PC-3 (cell line): Measurements from ENCODE around the gene MAD1L1. TPM values are rescaled to one million over a fixed set of nuclear protein-coding genes. Genes with fewer than 3 reads are reported as not detected.

Source experiments
- ATAC-seq: fragments of 200-7000 bp; cut with Tn5 transposase; 2 replicates; pipeline ENCODE4 v1.9.1; 2020; ENCODE audit warnings: mild to moderate bottlenecking, moderate library complexity
- BruUV-seq: library from RNA; stranded (reverse); fragments of 400-500 nt; replicated peaks from 2 replicates; lab custom pipeline; 2021; lab: Mats Ljungman, UMichigan
- CTCF ChIA-PET: fragments of 300-600 bp; sonication (Branson Sonifier 250); formaldehyde crosslinking; loops from one replicate; lab custom pipeline; 2022; ENCODE audit warnings: antibody characterized with exemption; lab: Charles Lee
- POLR2A ChIA-PET: fragments of 300-600 bp; sonication (Branson Sonifier 250); formaldehyde crosslinking; loops from one replicate; lab custom pipeline; 2022; ENCODE audit warnings: antibody characterized with exemption; ENCODE audit not compliant: unreplicated experiment; lab: Charles Lee
- DNase-seq: peaks from one replicate; pipeline ENCODE4 v3.0.0-alpha.2; 2015
- H2AFZ ChIP-seq: fragments of 300-600 bp; sonication (generic); 2 replicates; pipeline ENCODE4 v1.6.0; 2016; ENCODE audit warnings: antibody characterized with exemption, low read length
- H3F3A ChIP-seq: fragments of 300-600 bp; sonication (generic); one replicate; pipeline ENCODE4 v1.6.0; 2017; ENCODE audit warnings: antibody characterized with exemption, low read length, control low read depth, mild to moderate bottlenecking; ENCODE audit not compliant: unreplicated experiment
- H3K27ac ChIP-seq: fragments of 300-600 bp; sonication (generic); 2 replicates; pipeline ENCODE4 v1.5.1; 2016; ENCODE audit warnings: mild to moderate bottlenecking, low read length
- H3K27me3 ChIP-seq: fragments of 300-600 bp; sonication (generic); 2 replicates; pipeline ENCODE4 v1.6.1; 2016; ENCODE audit warnings: low read length, mixed read lengths
- H3K36me3 ChIP-seq: fragments of 300-600 bp; sonication (generic); 2 replicates; pipeline ENCODE4 v1.6.1; 2016; ENCODE audit warnings: low read depth, mixed run types, low read length, mixed read lengths
- H3K4me1 ChIP-seq: fragments of 300-600 bp; sonication (generic); 2 replicates; pipeline ENCODE4 v1.5.1; 2016; ENCODE audit warnings: low read length; ENCODE audit not compliant: insufficient read depth
- H3K4me2 ChIP-seq: fragments of 300-600 bp; sonication (generic); 2 replicates; pipeline ENCODE4 v1.6.0; 2016; ENCODE audit warnings: low read length
- H3K4me3 ChIP-seq: fragments of 300-600 bp; sonication (generic); 2 replicates; pipeline ENCODE4 v1.5.1; 2016; ENCODE audit warnings: mild to moderate bottlenecking, low read length, mixed read lengths
- H3K79me2 ChIP-seq: fragments of 300-600 bp; sonication (generic); 2 replicates; pipeline ENCODE4 v1.6.1; 2017; ENCODE audit warnings: low read length, mixed read lengths
- H3K9ac ChIP-seq: fragments of 300-600 bp; sonication (generic); 2 replicates; pipeline ENCODE4 v1.6.0; 2016; ENCODE audit warnings: mild to moderate bottlenecking, low read length
- H3K9me2 ChIP-seq: fragments of 300-600 bp; sonication (generic); replicated peaks from 2 replicates; pipeline ENCODE4 v1.6.1; 2016; ENCODE audit warnings: mixed run types, low read length, mixed read lengths
- H3K9me3 ChIP-seq: fragments of 300-600 bp; sonication (generic); 2 replicates; pipeline ENCODE4 v1.6.1; 2016; ENCODE audit warnings: low read length, mixed read lengths
- H4K20me1 ChIP-seq: fragments of 300-600 bp; sonication (generic); 2 replicates; pipeline ENCODE4 v1.6.1; 2016; ENCODE audit warnings: low read length, mixed read lengths
- CTCF ChIP-seq: fragments of 300-600 bp; sonication (generic); conservative IDR thresholded peaks from 2 replicates; pipeline ENCODE4 v1.5.1; 2017; ENCODE audit warnings: antibody characterized with exemption, low read depth, mild to moderate bottlenecking, low read length
- EZH2 ChIP-seq: fragments of 300-600 bp; sonication (generic); IDR thresholded peaks from one replicate; pipeline ENCODE4 v1.6.1; 2017; ENCODE audit warnings: antibody characterized with exemption, mild to moderate bottlenecking, low read length; ENCODE audit not compliant: unreplicated experiment
- EZH2phosphoT487 ChIP-seq: fragments of 300-600 bp; sonication (generic); IDR thresholded peaks from 2 replicates; pipeline ENCODE4 v1.6.1; 2018; ENCODE audit warnings: mild to moderate bottlenecking, antibody characterized with exemption, low read length, borderline replicate concordance
- intact Hi-C: fragments of 100-400 bp; cut with micrococcal nuclease; formaldehyde crosslinking; loops from 2 replicates; pipeline ENCODE4 v1.9.0; 2023
- total RNA-seq: library from RNA; depleted of rRNA; stranded (reverse); fragments of >200 nt; gene quantifications from 2 replicates; pipeline ENCODE4 v1.2.3, GENCODE V29; 2014

Gene MAD1L1
- total RNA-seq, 1 experiment from 2014 or later: 88.4 TPM

GRCh38 chr7:2012044-2012900, 220.5 kb downstream of the MAD1L1 start:
- no peaks in the 10 kb centered on the region for H3K36me3 ChIP-seq
- ChIA-PET CTCF (no interaction called here), POLR2A (no interaction called here)
- no peaks in the 10 kb centered on the region for H3K4me1 ChIP-seq
- no peaks in the 10 kb centered on the region for H3K27me3 ChIP-seq
- no peak overlapping the region for H2AFZ ChIP-seq
- DNase-seq: no peak
- no peak overlapping the region for H3K4me2 ChIP-seq
- H3K27ac ChIP-seq: no peak overlapping the region
- no peak overlapping the region for H3K9ac ChIP-seq
- BruUV-seq: no TSS peak
- H3F3A ChIP-seq: no peaks in the 10 kb centered on the region
- H3K9me3 ChIP-seq: no peaks in the 10 kb centered on the region
- H3K79me2 ChIP-seq: no peaks in the 10 kb centered on the region
- no peaks in the 10 kb centered on the region for H3K9me2 ChIP-seq
- ATAC-seq: no peak
- intact Hi-C loops: no loop called here
- TF ChIP-seq EZH2 (no peak), EZH2phosphoT487 (no peak), CTCF (no peak)
- no peaks in the 10 kb centered on the region for H4K20me1 ChIP-seq
- no peak overlapping the region for H3K4me3 ChIP-seq

GRCh38 chr7:2011266-2012043, 221.3 kb downstream of the MAD1L1 start:
- no peak overlapping the region for H3K9ac ChIP-seq
- H3K9me3 ChIP-seq: no peaks in the 10 kb centered on the region
- H3K36me3 ChIP-seq: no peaks in the 10 kb centered on the region
- BruUV-seq: no TSS peak
- ChIA-PET POLR2A (no interaction called here), CTCF (no interaction called here)
- no peak for DNase-seq
- no peaks in the 10 kb centered on the region for H3F3A ChIP-seq
- no peak overlapping the region for H3K4me2 ChIP-seq
- no peak overlapping the region for H2AFZ ChIP-seq
- no peak for ATAC-seq
- H3K27ac ChIP-seq: no peak overlapping the region
- no peak overlapping the region for H3K4me3 ChIP-seq
- TF ChIP-seq EZH2phosphoT487 (no peak), EZH2 (no peak), CTCF (no peak)
- no peaks in the 10 kb centered on the region for H3K79me2 ChIP-seq
- intact Hi-C loops: no loop called here
- H3K9me2 ChIP-seq: no peaks in the 10 kb centered on the region
- no peaks in the 10 kb centered on the region for H3K27me3 ChIP-seq
- no peaks in the 10 kb centered on the region for H3K4me1 ChIP-seq
- H4K20me1 ChIP-seq: no peaks in the 10 kb centered on the region
